ENCODE measurements around the gene KRTAP5-11. TPM values are rescaled to one million over a fixed set of nuclear protein-coding genes. Genes with fewer than 3 reads are reported as not detected.
A peak's percentile ranks its signal among the peaks of the same experiment; 100 is the strongest.
"Not testable (repeated sequence)": the region's sequence is repeated elsewhere in the genome, so short reads cannot be mapped to it uniquely, and the experiment has no call there.

KRTAP5-11 gene
- total RNA-seq, 2 donors from 2014 or later = not detected

- ATAC-seq (replicated peaks in 1 of 2); H3K4me1 Mint-ChIP-seq (ENCODE audit: low read depth); H3K36me3 Mint-ChIP-seq (ENCODE audit: insufficient read depth in 2 of 2); H3K4me3 Mint-ChIP-seq; H3K9me3 Mint-ChIP-seq; H3K27ac Mint-ChIP-seq: not testable (repeated sequence)
- H3K27me3 Mint-ChIP-seq (ENCODE audit: low read depth) = peaks cover 21% of the 10 kb centered on the region
- peak; percentile 21 to 48 for DNase-seq
These were observed 22.3 kb upstream of the KRTAP5-11 start for GRCh38 chr11:71604798-71605488.

GRCh38 chr11:71603221-71603620 lies 20.5 kb upstream of the KRTAP5-11 start:
- not testable (repeated sequence) for H3K9me3 Mint-ChIP-seq; H3K36me3 Mint-ChIP-seq (ENCODE audit: insufficient read depth in 2 of 2); H3K27ac Mint-ChIP-seq; H3K4me1 Mint-ChIP-seq (ENCODE audit: low read depth); H3K4me3 Mint-ChIP-seq; DNase-seq; ATAC-seq (replicated peaks in 1 of 2)
- peaks cover 14% of the 10 kb centered on the region for H3K27me3 Mint-ChIP-seq (ENCODE audit: low read depth)

- H3K4me1 Mint-ChIP-seq (ENCODE audit: low read depth); H3K4me3 Mint-ChIP-seq; H3K27ac Mint-ChIP-seq; H3K36me3 Mint-ChIP-seq (ENCODE audit: insufficient read depth in 2 of 2); H3K9me3 Mint-ChIP-seq; ATAC-seq (replicated peaks in 1 of 2); DNase-seq: not testable (repeated sequence)
- peaks cover 19% of the 10 kb centered on the region for H3K27me3 Mint-ChIP-seq (ENCODE audit: low read depth)
These were observed 6.9 kb upstream of the KRTAP5-11 start for GRCh38 chr11:71589546-71589920.

DNA sequence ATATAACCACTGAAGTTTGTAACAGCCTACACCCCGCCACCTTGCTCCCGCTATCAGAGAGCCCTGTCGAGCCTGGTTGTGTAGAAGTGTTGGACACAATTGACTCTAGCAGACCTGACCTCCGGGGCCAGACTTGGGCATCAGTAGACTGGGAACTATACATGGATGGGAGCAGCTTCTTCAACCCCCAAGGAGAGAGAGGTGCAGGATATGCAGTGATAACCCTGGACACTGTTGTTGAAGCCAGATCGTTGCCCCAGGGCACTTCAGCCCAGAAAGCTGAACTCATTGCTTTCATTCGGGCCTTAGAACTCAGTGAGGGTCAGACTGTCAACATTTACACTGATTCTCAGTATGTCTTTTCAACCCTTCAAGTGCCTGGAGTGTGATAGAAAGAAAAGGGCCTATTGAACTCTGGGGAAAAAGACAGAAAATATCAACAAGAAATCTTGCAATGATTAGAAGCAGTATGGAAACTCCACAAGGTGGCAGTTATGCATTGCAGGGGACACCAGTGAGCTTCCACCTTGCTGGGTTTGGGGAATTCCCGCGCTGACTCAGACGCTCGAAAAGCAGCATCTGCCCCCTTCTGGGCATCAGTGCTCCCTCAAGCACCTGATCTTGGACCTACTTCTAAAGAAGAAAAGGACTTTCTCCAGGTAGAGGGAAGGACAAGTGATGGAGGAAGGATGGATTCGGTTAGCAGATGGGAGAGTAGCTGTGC lies 6.3 kb upstream of the KRTAP5-11 start:
- not testable (repeated sequence) for H3K36me3 Mint-ChIP-seq (ENCODE audit: insufficient read depth in 2 of 2); ATAC-seq (replicated peaks in 1 of 2); H3K4me3 Mint-ChIP-seq; H3K4me1 Mint-ChIP-seq (ENCODE audit: low read depth); H3K9me3 Mint-ChIP-seq; H3K27ac Mint-ChIP-seq
- peaks cover 15% of the 10 kb centered on the region for H3K27me3 Mint-ChIP-seq (ENCODE audit: low read depth)
- DNase-seq = peak; percentile 72 to 76

- peaks cover 11% of the 10 kb centered on the region for H3K27me3 Mint-ChIP-seq (ENCODE audit: low read depth)
- H3K9me3 Mint-ChIP-seq; H3K27ac Mint-ChIP-seq; H3K4me1 Mint-ChIP-seq (ENCODE audit: low read depth); ATAC-seq (replicated peaks in 1 of 2); DNase-seq; H3K4me3 Mint-ChIP-seq; H3K36me3 Mint-ChIP-seq (ENCODE audit: insufficient read depth in 2 of 2): not testable (repeated sequence)
These were observed 5.6 kb upstream of the KRTAP5-11 start for GRCh38 chr11:71588314-71588713.

DNA sequence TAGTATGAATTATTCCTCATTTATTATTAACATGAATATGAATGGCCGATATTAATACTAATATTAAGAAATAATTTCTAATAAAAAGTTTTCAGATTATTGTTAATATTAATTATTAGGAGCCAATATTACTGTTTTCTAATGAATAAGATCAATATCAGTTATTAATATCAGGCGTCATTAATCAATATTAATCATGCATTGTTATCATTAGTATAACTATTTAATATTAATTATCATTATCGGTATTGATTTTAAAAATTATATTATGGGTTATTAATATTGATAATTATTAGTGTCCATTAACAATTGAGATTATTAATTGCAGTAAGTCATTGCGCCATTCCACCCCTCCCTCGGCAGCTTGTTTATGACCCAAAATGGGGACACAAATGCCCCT lies 3.0 kb upstream of the KRTAP5-11 start:
- not testable (repeated sequence) for H3K4me3 Mint-ChIP-seq; ATAC-seq (replicated peaks in 1 of 2); H3K36me3 Mint-ChIP-seq (ENCODE audit: insufficient read depth in 2 of 2); DNase-seq; H3K27ac Mint-ChIP-seq; H3K9me3 Mint-ChIP-seq
- peaks cover 27% of the 10 kb centered on the region for H3K27me3 Mint-ChIP-seq (ENCODE audit: low read depth)
- H3K4me1 Mint-ChIP-seq (ENCODE audit: low read depth) = peaks cover 15% of the 10 kb centered on the region

DNA sequence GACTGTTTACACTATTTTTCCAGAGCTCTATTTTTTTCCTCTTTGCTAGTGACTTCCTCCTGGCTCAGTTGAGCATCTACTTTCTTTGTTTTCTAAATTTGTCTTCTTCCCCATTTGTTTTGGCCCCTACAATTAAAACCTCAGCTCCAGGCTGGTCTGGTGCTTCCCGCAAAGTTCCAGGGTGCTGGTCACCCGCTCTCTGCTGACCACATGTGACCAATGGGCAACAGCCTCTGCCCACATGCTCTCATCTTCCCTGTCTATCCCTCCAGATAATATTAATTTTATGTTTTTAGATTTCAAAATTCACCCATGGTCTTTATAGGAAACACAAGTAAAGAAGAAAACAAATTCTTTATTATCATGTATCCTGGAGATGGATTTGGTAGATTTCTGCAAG lies 294 bp upstream of the KRTAP5-11 start:
- not testable (repeated sequence) for H3K9me3 Mint-ChIP-seq; ATAC-seq (replicated peaks in 1 of 2); H3K27ac Mint-ChIP-seq; DNase-seq; H3K36me3 Mint-ChIP-seq (ENCODE audit: insufficient read depth in 2 of 2); H3K4me3 Mint-ChIP-seq
- peaks cover 36% of the 10 kb centered on the region for H3K27me3 Mint-ChIP-seq (ENCODE audit: low read depth)
- peaks cover 11% of the 10 kb centered on the region for H3K4me1 Mint-ChIP-seq (ENCODE audit: low read depth)

DNA sequence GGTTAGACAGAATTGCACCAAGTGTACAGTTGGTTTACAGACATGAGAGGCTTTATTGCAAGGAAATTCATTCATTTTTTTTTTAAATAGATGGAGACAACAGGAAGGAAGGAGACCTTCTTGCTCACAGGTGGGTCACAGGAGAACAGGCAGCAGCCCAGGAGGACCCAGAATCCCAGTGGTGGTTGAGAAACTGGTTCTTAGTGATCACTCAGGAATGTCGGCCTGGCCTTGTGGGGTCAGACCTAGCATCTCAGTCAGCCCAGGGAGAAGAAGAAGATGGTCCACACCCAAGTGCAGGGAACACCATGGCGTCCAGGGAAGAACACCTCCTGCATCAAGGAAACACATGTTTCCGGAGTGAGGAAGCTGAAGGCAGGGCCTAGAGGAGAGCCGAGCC lies 849 bp downstream of the KRTAP5-11 start:
- ATAC-seq (replicated peaks in 1 of 2) (no peak), DNase-seq (no peak)
- H3K36me3 Mint-ChIP-seq (ENCODE audit: insufficient read depth in 2 of 2) = no peaks in the 10 kb centered on the region
- peaks cover 11% of the 10 kb centered on the region for H3K4me1 Mint-ChIP-seq (ENCODE audit: low read depth)
- H3K4me3 Mint-ChIP-seq = no peak overlapping the region
- H3K27me3 Mint-ChIP-seq (ENCODE audit: low read depth) = peaks cover 36% of the 10 kb centered on the region
- no peaks in the 10 kb centered on the region for H3K9me3 Mint-ChIP-seq
- no peak overlapping the region for H3K27ac Mint-ChIP-seq

- peaks cover 11% of the 10 kb centered on the region for H3K4me1 Mint-ChIP-seq (ENCODE audit: low read depth)
- ATAC-seq (replicated peaks in 1 of 2) (no peak), DNase-seq (peak; percentile 12 to 14)
- no peaks in the 10 kb centered on the region for H3K36me3 Mint-ChIP-seq (ENCODE audit: insufficient read depth in 2 of 2)
- H3K9me3 Mint-ChIP-seq = no peaks in the 10 kb centered on the region
- peaks cover 29% of the 10 kb centered on the region for H3K27me3 Mint-ChIP-seq (ENCODE audit: low read depth)
- H3K4me3 Mint-ChIP-seq = no peak overlapping the region
- no peak overlapping the region for H3K27ac Mint-ChIP-seq
These were observed 2.3 kb downstream of the KRTAP5-11 start for GRCh38 chr11:71580057-71581003.

- H3K4me3 Mint-ChIP-seq; ATAC-seq (replicated peaks in 1 of 2): not testable (repeated sequence)
These were observed 3.2 kb downstream of the KRTAP5-11 start for GRCh38 chr11:71579513-71579912.

GRCh38 chr11:71577469-71578004 lies 5.1 kb downstream of the KRTAP5-11 start:
- no peaks in the 10 kb centered on the region for H3K36me3 Mint-ChIP-seq (ENCODE audit: insufficient read depth in 2 of 2)
- no peak overlapping the region for H3K27ac Mint-ChIP-seq
- H3K9me3 Mint-ChIP-seq = no peaks in the 10 kb centered on the region
- no peak overlapping the region for H3K4me3 Mint-ChIP-seq
- DNase-seq (no peak), ATAC-seq (replicated peaks in 1 of 2) (no peak)
- H3K27me3 Mint-ChIP-seq (ENCODE audit: low read depth) = peaks cover 25% of the 10 kb centered on the region
- H3K4me1 Mint-ChIP-seq (ENCODE audit: low read depth) = peaks cover 11% of the 10 kb centered on the region

More at GRCh38 chr11:71579513-71579912, 3.2 kb downstream of the KRTAP5-11 start:
- not testable (repeated sequence) for DNase-seq; H3K36me3 Mint-ChIP-seq (ENCODE audit: insufficient read depth in 2 of 2); H3K27ac Mint-ChIP-seq; H3K9me3 Mint-ChIP-seq
- Mint-ChIP-seq H3K27me3 (ENCODE audit: low read depth) (peaks cover 25% of the 10 kb centered on the region), H3K4me1 (ENCODE audit: low read depth) (peaks cover 11% of the 10 kb centered on the region)

DNA sequence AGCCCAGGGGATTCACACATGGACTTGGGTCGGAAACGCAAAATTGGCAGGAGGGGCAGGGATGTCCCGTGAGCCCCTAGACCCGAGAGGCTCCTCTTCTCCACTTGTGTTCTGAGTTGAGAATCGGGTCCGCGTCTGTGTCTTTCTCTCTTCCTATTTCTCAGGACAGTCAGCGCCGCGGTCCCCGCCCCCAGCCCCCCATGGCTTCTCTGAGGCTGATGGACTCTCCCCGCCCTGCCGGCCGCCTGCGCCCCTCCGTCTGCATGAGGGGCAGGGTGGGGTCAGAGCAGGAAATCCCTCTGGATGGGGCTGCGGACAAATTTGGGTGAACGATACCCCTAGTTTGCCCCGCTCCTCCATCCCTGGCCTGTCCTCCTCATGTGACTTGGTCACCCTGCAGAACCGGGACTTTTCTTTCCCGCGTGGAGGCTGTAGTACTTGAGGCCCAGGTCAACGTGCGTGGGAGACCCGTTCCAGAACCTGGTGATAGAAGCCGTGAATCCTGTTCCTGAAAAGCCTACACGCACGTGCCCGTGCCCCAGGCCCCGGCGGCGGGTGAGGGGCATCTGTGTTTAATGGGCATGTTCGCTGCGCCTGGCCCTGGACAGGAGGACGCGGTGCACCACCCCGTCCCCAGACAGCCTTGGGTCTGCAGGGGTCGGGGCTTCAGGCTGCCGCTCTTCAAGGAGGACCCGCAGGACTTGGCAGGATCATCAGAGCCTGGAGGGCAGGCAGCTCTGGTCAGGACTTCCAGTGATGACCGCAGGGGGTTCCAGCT lies 5.8 kb downstream of the KRTAP5-11 start:
- not testable (repeated sequence) for H3K27ac Mint-ChIP-seq; H3K4me3 Mint-ChIP-seq; DNase-seq; H3K36me3 Mint-ChIP-seq (ENCODE audit: insufficient read depth in 2 of 2); ATAC-seq (replicated peaks in 1 of 2); H3K9me3 Mint-ChIP-seq
- H3K4me1 Mint-ChIP-seq (ENCODE audit: low read depth) = peaks cover 11% of the 10 kb centered on the region
- H3K27me3 Mint-ChIP-seq (ENCODE audit: low read depth) = peaks cover 20% of the 10 kb centered on the region
